Measurements from ENCODE around the gene MAP4. TPM values are rescaled to one million over a fixed set of nuclear protein-coding genes. Genes with fewer than 3 reads are reported as not detected.

The MAP4 gene
- total RNA-seq, 4 donors from 2014 or later, result 108 to 186 (median 150) TPM

GRCh38 chr3:47870702-47871260 is 145.4 kb downstream of the MAP4 start:
- ATAC-seq (ENCODE audit: low FRiP score), result no peak
- TF ChIP-seq CTCF (IDR thresholded peaks at IDR 0.05), result no peak
- no peak for DNase-seq (ENCODE audit: low spot score)

- no peak for ATAC-seq (ENCODE audit: low FRiP score)
- TF ChIP-seq CTCF (IDR thresholded peaks at IDR 0.05), result no peak
Observed at GRCh38 chr3:47870156-47870555, 146.1 kb downstream of the MAP4 start.

GRCh38 chr3:47868306-47868705 is 147.9 kb downstream of the MAP4 start:
- no peak for ATAC-seq (ENCODE audit: low FRiP score)
- DNase-seq (ENCODE audit: low spot score), result no peak
- TF ChIP-seq CTCF (IDR thresholded peaks at IDR 0.05), result no peak

More at GRCh38 chr3:47870156-47870555, 146.1 kb downstream of the MAP4 start:
- no peak for DNase-seq (ENCODE audit: low spot score)

- DNase-seq (ENCODE audit: low spot score), result no peak
- no peak for TF ChIP-seq CTCF (IDR thresholded peaks at IDR 0.05)
- no peak for ATAC-seq (ENCODE audit: low FRiP score)
Observed at GRCh38 chr3:47867451-47868044, 148.7 kb downstream of the MAP4 start.

- no peak for TF ChIP-seq CTCF (IDR thresholded peaks at IDR 0.05)
- no peak for ATAC-seq (ENCODE audit: low FRiP score)
- DNase-seq (ENCODE audit: low spot score), result no peak
Observed at GRCh38 chr3:47865192-47865591, 151.0 kb downstream of the MAP4 start.

- TF ChIP-seq CTCF (IDR thresholded peaks at IDR 0.05), result no peak
- ATAC-seq (ENCODE audit: low FRiP score) (no peak), DNase-seq (ENCODE audit: low spot score) (no peak)
Observed at GRCh38 chr3:47863391-47864128, 152.7 kb downstream of the MAP4 start.

Data from omental fat pad (tissue), 4 donors.